Trophoblast cell (in vitro differentiated cells and primary cell): ENCODE results near the gene CDH1.

Experiments used
- DNase-seq, 2 donors: peaks; one replicate each; pipeline ENCODE4 v3.0.0-alpha.2; 2016
- H2AFZ ChIP-seq: 2 replicates; pipeline ENCODE4 v1.6.1; 2013; ENCODE audit warnings: low read length, moderate library complexity, mild to moderate bottlenecking; ENCODE audit not compliant: insufficient read depth, poor library complexity
- H2AK5ac ChIP-seq: 2 replicates; pipeline ENCODE4 v1.6.1; 2013; ENCODE audit warnings: mild to moderate bottlenecking, low read length
- H2BK120ac ChIP-seq: 2 replicates; pipeline ENCODE4 v1.6.1; 2013; ENCODE audit warnings: low read length, mild to moderate bottlenecking, moderate library complexity; ENCODE audit not compliant: insufficient read depth, poor library complexity
- H2BK12ac ChIP-seq: 2 replicates; pipeline ENCODE4 v1.6.1; 2013; ENCODE audit warnings: mild to moderate bottlenecking, low read length, moderate library complexity
- H2BK5ac ChIP-seq: 2 replicates; pipeline ENCODE4 v1.6.1; 2013; ENCODE audit warnings: low read length, low read depth, moderate library complexity, mild to moderate bottlenecking; ENCODE audit not compliant: poor library complexity
- H3K14ac ChIP-seq: 2 replicates; pipeline ENCODE4 v1.6.1; 2013; ENCODE audit warnings: mild to moderate bottlenecking, low read length
- H3K18ac ChIP-seq: 2 replicates; pipeline ENCODE4 v1.6.1; 2013; ENCODE audit warnings: mild to moderate bottlenecking, low read length
- H3K23ac ChIP-seq: 2 replicates; pipeline ENCODE4 v1.6.1; 2013; ENCODE audit warnings: low read length
- H3K27ac ChIP-seq: 2 replicates; pipeline ENCODE4 v1.5.1; 2013; ENCODE audit warnings: low read depth, mild to moderate bottlenecking, inconsistent platforms, low read length, moderate library complexity
- H3K27me3 ChIP-seq: 2 replicates; pipeline ENCODE4 v1.6.1; 2013; ENCODE audit warnings: inconsistent platforms, mild to moderate bottlenecking, low read length, moderate library complexity; ENCODE audit not compliant: insufficient read depth
- H3K36me3 ChIP-seq, 2 experiments: 1 replicate in 1 of 2; 2 replicates in 1 of 2; pipeline ENCODE4 v1.6.1; 2013; ENCODE audit warnings: low read length in 2 of 2, mild to moderate bottlenecking in 2 of 2, moderate library complexity in 1 of 2; ENCODE audit not compliant: insufficient read depth in 2 of 2, control insufficient read depth in 1 of 2
- H3K4ac ChIP-seq: 2 replicates; pipeline ENCODE4 v1.6.1; 2013; ENCODE audit warnings: low read depth, mild to moderate bottlenecking, low read length, moderate library complexity
- H3K4me1 ChIP-seq, 2 experiments: 1 replicate in 1 of 2; 2 replicates in 1 of 2; pipeline ENCODE4 v1.6.1; 2013; ENCODE audit warnings: low read length in 2 of 2, mild to moderate bottlenecking in 2 of 2, moderate library complexity in 1 of 2; ENCODE audit not compliant: insufficient read depth in 2 of 2, control insufficient read depth in 1 of 2
- H3K4me2 ChIP-seq: 2 replicates; pipeline ENCODE4 v1.6.1; 2013; ENCODE audit warnings: inconsistent platforms, mild to moderate bottlenecking, low read length, moderate library complexity
- H3K4me3 ChIP-seq: 2 replicates; pipeline ENCODE4 v1.5.1; 2013; ENCODE audit warnings: mild to moderate bottlenecking, low read depth, low read length, inconsistent platforms
- H3K79me1 ChIP-seq: one replicate; pipeline ENCODE4 v1.6.1; 2013; ENCODE audit warnings: low read length
- H3K79me2 ChIP-seq: 2 replicates; pipeline ENCODE4 v1.6.1; 2013; ENCODE audit warnings: low read length, mild to moderate bottlenecking; ENCODE audit not compliant: control insufficient read depth, insufficient read depth, poor library complexity
- H3K9ac ChIP-seq: 2 replicates; pipeline ENCODE4 v1.6.1; 2013; ENCODE audit warnings: mild to moderate bottlenecking, low read length
- H3K9me3 ChIP-seq: 2 replicates; pipeline ENCODE4 v1.6.1; 2013; ENCODE audit warnings: low read depth, mild to moderate bottlenecking, control low read depth, inconsistent platforms, low read length; ENCODE audit not compliant: insufficient read depth
- H4K12ac ChIP-seq: 2 replicates; pipeline ENCODE4 v1.6.1; 2013; ENCODE audit warnings: low read depth, mild to moderate bottlenecking, low read length, moderate library complexity
- H4K8ac ChIP-seq: 2 replicates; pipeline ENCODE4 v1.6.1; 2013; ENCODE audit warnings: low read depth, mild to moderate bottlenecking, low read length, moderate library complexity
- H4K91ac ChIP-seq: one replicate; pipeline ENCODE4 v1.6.1; 2013; ENCODE audit warnings: low read depth, mild to moderate bottlenecking, low read length, moderate library complexity
- WGBS: extraction: QIAGEN DNeasy Blood & Tissue Kit; methylation state at CpG from one replicate; pipeline ENCODE4 v1.1.7; 2013; ENCODE audit warnings: missing lambda C conversion rate; ENCODE audit not compliant: insufficient read length, insufficient coverage; ENCODE audit errors: extremely low coverage; 5-methylcytosine and 5-hydroxymethylcytosine counted together

CDH1 gene

DNA sequence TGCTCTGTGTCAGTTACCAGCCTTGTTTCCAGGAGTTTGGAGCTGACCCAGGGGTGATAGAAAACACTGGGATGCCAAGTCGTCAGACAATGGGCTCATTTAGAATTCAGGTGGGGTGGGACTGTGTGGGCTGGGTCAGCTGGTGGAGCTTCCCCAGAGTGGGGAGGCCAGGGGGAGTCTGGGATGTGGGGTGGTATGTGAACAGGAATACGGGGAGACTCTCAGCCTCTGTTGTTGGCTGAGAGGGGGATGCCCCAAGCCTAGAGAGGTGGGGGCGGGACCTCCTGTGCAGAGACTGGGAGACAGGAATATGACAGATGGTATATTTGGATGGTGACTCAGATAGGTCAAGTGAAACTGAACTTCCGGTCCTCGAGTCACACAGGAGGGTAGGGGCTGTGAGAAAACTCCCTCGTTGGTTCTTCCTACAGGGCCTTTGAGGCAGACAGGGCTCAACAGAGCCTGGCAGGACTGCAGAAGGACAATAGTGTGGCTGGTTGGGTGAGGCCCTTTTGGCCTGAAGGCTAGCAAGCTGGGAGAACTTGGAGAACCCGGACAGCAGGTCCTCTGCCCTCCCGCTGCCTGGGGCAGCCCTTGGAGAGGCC is 23.7 kb downstream of the CDH1 start:
- Histone ChIP-seq H2BK12ac (no peak overlapping the region), H3K9ac (no peak overlapping the region), H3K27ac (no peak overlapping the region), H3K79me1 (peaks cover 2% of the 10 kb centered on the region), H4K12ac (no peak overlapping the region), H3K14ac (no peak overlapping the region), H4K8ac (no peak overlapping the region), H2BK5ac (no peak overlapping the region), H3K23ac (no peak overlapping the region), H3K4me2 (peak overlapping the region; percentile 6), H3K36me3 (peaks cover 10 to 13% of the 10 kb centered on the region in 2 experiments), H3K18ac (peak overlapping the region; percentile 9), H3K4ac (peak overlapping the region; percentile 69), H4K91ac (peak overlapping the region; percentile 15), H3K9me3 (no peaks in the 10 kb centered on the region), H3K4me1 (peaks cover 15 to 21% of the 10 kb centered on the region in 2 experiments), H3K4me3 (no peak overlapping the region), H2BK120ac (no peak overlapping the region), H3K27me3 (no peaks in the 10 kb centered on the region), H2AFZ (no peak overlapping the region), H2AK5ac (no peak overlapping the region), H3K79me2 (peaks cover 9% of the 10 kb centered on the region)
- DNase-seq = no peak
- WGBS = no CpG with 5 or more reads among the region's 8 CpGs

DNA sequence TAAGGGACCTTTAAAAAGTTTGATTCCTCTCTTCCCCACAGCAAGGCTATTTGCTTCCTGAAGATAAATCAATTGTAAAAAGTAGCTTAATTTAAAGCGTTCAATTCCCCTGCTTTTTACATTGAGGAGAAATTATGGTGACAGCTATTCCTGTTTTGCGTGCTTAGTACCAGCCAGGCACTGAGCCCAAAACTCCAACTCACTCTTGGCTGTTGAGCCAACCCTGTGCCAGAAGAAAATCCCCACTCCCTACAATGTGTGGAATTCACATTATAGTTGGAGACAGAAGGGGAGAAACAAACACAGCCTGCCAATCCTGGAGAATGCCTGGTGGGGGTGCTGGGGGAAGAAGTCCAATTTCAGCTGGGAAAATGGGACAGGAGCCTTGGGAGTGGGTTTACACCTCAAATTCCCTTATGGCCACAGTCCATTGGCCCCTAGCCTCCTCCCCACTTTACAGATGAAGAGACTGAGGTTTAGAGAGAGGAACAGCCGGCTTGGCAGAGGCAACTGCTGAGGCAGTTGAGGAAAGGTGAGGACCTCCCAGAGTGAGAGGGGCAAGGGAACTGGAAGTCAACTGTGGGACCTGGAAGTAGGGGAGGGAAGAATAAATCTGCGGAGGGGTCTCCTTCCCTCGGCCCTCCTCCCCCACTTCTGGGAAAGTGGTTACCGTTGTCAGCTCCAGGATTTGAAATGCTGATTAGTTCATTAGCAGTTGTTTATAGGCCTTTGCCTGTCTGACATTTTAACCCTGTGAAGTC is 26.1 kb downstream of the CDH1 start:
- no peak overlapping the region for H2AK5ac ChIP-seq
- H3K9me3 ChIP-seq = no peaks in the 10 kb centered on the region
- no peak overlapping the region for H3K18ac ChIP-seq
- H3K79me2 ChIP-seq = peaks cover 7% of the 10 kb centered on the region
- no peak overlapping the region for H2AFZ ChIP-seq
- H2BK5ac ChIP-seq = no peak overlapping the region
- DNase-seq = no peak
- no peak overlapping the region for H4K12ac ChIP-seq
- H4K91ac ChIP-seq = no peak overlapping the region
- H3K27ac ChIP-seq = no peak overlapping the region
- no peak overlapping the region for H2BK12ac ChIP-seq
- WGBS = no CpG with 5 or more reads among the region's 6 CpGs
- H3K27me3 ChIP-seq = no peaks in the 10 kb centered on the region
- H3K79me1 ChIP-seq = peaks cover 2% of the 10 kb centered on the region
- no peak overlapping the region for H3K9ac ChIP-seq
- peaks cover 14 to 15% of the 10 kb centered on the region in 2 experiments for H3K4me1 ChIP-seq
- H3K4ac ChIP-seq = peak overlapping the region; percentile 56
- peak overlapping the region; percentile 44 for H3K23ac ChIP-seq
- no peak overlapping the region for H3K14ac ChIP-seq
- no peak overlapping the region for H3K4me3 ChIP-seq
- peaks cover 10% of the 10 kb centered on the region in 2 experiments for H3K36me3 ChIP-seq
- H2BK120ac ChIP-seq = no peak overlapping the region
- H4K8ac ChIP-seq = no peak overlapping the region
- no peak overlapping the region for H3K4me2 ChIP-seq

DNA sequence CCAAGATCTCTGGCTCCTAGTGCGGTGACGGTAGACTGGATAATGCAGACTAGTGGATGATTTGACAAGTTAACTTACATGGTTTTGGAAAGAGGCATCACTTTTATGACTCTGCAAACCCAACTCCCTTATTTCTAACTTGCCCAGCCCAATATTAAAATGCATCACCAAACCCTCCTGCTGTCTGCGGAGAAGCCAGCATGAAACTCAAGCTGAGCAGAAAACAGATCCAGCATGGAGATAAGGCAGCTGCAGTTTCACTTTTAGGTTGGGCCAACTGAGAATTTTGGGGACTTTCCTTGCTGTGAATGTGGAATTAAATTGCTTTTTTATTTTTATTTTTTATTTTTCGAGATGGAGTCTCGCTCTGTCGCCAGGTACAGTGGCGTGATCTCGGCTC is 27.8 kb downstream of the CDH1 start:
- peak; percentile 30 to 44 for DNase-seq
- Histone ChIP-seq H3K79me1 (peaks cover 2% of the 10 kb centered on the region), H3K36me3 (peaks cover 8% of the 10 kb centered on the region in 2 experiments), H3K18ac (no peak overlapping the region), H2BK5ac (no peak overlapping the region), H3K9me3 (no peaks in the 10 kb centered on the region), H3K23ac (no peak overlapping the region), H3K4me1 (peaks cover 14 to 15% of the 10 kb centered on the region in 2 experiments), H3K14ac (no peak overlapping the region), H2AK5ac (no peak overlapping the region), H4K91ac (no peak overlapping the region), H3K9ac (no peak overlapping the region), H2BK120ac (no peak overlapping the region), H3K4me3 (no peak overlapping the region), H4K12ac (no peak overlapping the region), H3K27ac (no peak overlapping the region), H3K4ac (no peak overlapping the region), H4K8ac (no peak overlapping the region), H3K27me3 (no peaks in the 10 kb centered on the region), H3K79me2 (peaks cover 10% of the 10 kb centered on the region), H3K4me2 (no peak overlapping the region), H2BK12ac (no peak overlapping the region), H2AFZ (no peak overlapping the region)
- no CpG with 5 or more reads among the region's 8 CpGs for WGBS

DNA sequence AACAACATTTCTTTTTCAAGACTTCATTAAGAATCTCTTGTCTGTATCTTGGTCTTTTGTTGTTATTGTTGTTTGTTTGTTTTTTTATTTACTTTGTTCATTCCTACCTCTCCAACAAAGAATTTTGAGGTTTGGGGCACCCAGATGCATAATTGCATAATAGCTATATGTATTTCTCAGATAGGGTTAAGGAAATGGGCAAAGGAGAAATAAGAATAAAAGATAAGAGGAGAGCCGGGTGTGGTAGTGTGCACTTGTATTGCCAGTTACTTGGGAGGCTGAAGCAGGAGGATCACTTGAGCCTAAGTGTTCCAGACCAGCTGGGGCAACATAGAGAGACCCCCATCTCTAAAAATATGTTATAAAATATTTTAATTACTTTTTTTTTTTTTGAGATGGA is 30.5 kb downstream of the CDH1 start:
- peaks cover 3 to 6% of the 10 kb centered on the region in 2 experiments for H3K4me1 ChIP-seq
- H2BK12ac ChIP-seq = no peak overlapping the region
- H3K79me1 ChIP-seq = no peaks in the 10 kb centered on the region
- no peak overlapping the region for H3K23ac ChIP-seq
- H2AK5ac ChIP-seq = no peak overlapping the region
- no peak overlapping the region for H3K4ac ChIP-seq
- H4K12ac ChIP-seq = no peak overlapping the region
- H3K4me2 ChIP-seq = no peak overlapping the region
- no peak overlapping the region for H2BK120ac ChIP-seq
- H2BK5ac ChIP-seq = no peak overlapping the region
- peaks cover 12 to 18% of the 10 kb centered on the region in 2 experiments for H3K36me3 ChIP-seq
- no peak overlapping the region for H4K8ac ChIP-seq
- H3K18ac ChIP-seq = no peak overlapping the region
- H2AFZ ChIP-seq = no peak overlapping the region
- H3K79me2 ChIP-seq = peaks cover 6% of the 10 kb centered on the region
- H3K9ac ChIP-seq = no peak overlapping the region
- no peak overlapping the region for H3K27ac ChIP-seq
- H3K14ac ChIP-seq = no peak overlapping the region
- H4K91ac ChIP-seq = no peak overlapping the region
- no peaks in the 10 kb centered on the region for H3K9me3 ChIP-seq
- no peaks in the 10 kb centered on the region for H3K27me3 ChIP-seq
- no CpG with 5 or more reads among the region's 1 CpG for WGBS
- no peak for DNase-seq
- H3K4me3 ChIP-seq = no peak overlapping the region
